GM21737 (cell line): ENCODE results near the gene PCIF1.

Experiments used
- ATAC-seq: cut with Tn5 transposase; IDR thresholded peaks from one replicate; pipeline ENCODE4 v1.9.1; 2021; ENCODE audit warnings: mild to moderate bottlenecking, moderate library complexity; ENCODE audit not compliant: unreplicated experiment

PCIF1 gene

DNA sequence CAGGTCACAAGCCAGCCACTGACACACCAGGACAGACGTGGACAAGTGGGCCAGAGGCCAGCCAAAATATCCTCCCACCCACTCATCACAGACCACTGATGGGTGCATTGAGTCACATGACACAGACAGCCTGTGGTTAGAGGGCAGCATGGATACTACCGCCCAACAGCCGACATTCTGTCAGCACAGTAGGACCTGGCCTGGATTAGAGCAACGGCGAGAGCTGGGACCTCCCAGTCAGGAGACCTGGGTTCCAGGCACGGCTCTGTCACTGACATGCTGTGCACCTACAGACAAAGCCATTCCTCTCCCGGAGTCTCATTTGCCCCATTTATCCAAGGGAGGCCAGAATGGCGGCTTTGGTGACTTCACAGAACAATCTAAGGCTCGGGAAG lies 29.5 kb downstream of the PCIF1 start:
- no peak for ATAC-seq

DNA sequence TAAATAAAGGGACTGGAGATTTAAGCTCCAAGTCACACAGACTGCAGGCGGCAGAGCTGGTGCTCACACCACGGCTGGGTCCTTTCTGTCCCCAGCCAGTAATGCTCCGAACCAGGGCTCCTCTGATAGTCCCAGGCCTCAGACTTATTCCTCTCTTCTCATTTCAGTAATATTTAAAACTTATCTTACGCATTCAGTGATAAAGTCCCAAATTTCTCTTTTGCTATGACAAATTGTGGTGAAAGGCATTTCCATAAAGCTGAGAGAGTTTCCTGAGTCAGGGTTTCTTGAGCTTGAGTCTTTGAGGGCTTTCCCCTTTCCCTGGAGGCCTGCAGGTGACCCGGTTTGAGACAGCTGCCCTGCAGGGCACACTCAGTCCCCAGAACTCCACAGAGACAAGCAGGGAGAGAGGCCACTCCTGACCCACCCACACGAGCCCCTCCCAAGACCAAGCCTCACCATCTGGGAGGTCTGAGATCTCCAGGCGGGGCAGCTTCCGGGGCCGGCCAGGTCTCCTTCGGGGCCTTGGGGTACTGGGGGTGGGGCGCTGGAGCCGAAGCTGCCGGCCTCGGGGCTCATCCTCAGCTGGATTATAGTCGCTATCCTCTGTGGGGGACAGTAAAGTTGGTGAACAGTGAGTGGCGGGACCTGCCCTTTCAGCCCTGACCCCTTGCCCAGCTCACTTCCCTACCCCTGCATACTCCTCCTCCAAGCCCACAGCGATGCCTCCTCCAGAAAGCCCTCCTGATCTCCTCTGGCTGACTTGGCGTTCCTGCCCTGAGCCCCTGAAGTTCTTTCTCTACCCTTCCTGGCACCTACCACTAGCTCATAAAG lies 30.9 kb downstream of the PCIF1 start:
- ATAC-seq, result no peak

DNA sequence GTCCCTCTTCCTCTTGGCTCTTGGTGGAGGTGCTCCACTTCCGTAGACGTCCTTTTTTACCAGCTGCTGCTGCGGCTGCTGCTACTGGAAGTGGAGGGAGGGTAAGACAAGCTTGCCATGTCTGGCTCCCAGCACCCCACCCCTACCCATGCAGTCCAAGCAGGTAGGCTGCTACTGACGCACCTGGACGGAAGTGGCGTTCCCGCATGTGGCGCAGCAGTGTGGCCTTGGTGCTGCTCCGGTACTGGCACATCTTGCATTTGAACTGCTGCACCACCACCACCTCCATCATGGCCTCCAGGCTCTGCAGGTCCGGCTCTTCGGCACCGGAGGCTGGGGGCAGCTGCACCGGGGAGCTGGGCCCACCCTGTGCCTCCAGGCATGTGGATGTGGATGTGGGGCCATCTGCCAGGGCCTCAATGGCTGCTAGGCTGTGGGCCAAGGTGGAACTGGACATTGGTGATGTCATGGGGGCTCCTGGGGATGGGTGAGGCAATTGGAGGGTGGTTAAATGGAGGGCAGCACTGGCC lies 33.1 kb downstream of the PCIF1 start:
- ATAC-seq, result no peak

DNA sequence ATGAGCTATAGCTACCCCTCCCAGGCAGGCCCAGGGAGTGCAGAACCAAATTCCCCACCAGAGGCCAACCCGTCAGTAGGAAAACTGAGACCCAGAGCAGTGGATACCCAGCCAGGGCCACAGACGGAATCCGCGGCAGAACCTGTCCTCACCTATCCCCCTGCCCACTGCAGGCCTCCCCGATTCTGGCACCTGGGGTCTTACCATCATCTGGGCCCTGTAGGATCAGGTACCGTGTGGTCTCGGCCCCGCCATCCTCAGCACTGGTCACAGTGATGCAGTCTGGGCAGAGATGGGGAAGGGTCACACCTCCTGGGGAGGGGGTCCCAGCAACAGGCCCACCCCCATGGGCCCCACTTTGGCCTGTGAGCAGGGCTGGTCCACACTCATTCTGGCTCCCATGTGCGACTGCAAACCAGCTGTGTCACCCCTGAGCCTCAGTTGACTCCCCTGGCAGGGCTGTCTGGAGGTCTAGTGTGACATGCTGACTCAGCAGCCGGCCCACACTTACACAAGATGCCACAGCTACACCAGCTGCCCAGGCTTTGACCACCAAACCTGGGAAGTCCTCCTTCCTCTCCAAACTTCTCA lies 33.7 kb downstream of the PCIF1 start:
- no peak for ATAC-seq

DNA sequence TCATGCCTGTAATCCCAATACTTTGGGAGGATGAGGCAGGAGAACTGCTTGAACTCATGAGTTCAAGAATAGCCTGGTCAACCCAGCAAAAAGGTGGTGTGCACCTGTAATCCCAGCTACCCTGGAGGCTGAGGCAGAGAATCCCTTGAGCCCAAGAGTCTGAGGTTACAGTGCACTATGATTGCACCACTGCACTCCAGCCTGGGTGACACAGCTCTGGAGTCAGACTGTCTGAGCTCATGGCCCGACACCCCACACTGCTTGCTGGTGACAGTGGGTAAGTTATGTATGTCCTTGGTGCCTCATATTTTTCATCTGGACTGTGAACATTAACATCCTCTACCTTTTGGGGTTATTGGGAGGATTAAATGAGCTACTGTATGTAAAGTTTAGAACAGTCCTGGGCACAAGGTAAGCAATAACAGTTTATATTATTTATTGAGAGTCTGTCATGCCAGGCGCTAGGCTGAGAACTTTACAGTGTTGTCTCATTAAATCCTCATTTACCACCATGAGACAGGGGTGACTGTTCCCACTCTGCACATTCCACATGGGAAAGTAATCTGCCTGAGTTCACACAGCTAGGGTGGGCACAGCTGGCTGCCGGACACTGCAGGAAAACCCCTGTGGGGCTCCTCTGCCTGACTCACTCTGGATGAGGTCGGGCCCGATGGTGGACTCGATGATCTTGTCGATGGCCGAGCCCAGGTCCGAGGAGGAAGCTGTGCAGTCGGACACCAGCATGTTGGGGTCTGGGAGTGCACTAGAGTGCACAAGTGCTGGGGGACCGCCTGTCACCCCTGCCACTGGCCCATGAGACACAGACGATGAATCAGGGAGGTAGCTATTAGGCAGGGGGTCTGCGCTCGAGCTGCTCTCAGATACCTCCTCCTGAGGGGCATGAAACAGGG lies 34.6 kb downstream of the PCIF1 start:
- no peak for ATAC-seq

DNA sequence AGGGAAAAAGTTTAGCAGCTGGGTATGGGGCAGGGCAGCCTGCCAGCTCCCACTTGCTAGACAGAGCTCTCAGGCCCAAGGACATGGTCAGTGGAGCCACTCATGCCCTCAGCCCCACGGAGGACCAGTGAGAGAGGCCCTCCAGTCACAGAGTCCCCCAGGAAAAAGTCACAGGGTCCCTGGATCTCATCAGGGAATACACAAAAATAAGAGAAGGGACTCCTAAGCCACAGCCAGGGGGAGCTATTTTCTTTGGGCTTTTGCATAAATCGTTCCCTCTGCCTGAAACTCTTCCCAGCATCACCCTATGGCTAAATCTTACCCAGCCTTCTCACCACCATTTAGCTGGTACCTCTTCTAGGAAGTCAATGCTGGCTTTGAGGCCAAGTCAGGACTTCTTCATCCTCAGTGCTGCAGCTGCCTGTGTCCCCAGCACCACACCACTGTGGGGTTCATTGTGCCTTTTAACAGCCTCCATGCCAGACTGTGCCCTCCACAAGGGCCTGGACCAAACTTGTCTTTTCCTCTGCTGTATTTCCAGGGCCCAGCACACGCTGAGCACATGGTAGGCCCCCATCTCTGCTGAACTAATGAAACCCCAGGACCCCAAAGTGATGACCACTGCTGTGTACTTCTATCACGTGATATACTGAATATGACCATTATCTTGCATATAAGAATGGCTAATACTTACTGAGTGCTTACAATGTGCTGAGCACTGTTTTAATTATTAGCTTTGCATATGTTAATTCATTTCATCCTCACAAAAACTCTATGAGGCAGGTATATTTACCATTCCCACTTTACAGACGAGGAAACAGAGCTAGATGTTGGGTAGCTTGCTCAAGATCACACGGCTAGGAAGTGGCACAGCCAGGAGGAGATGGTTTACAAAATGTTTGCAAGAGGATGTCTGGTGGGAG lies 35.5 kb downstream of the PCIF1 start:
- ATAC-seq, result no peak

DNA sequence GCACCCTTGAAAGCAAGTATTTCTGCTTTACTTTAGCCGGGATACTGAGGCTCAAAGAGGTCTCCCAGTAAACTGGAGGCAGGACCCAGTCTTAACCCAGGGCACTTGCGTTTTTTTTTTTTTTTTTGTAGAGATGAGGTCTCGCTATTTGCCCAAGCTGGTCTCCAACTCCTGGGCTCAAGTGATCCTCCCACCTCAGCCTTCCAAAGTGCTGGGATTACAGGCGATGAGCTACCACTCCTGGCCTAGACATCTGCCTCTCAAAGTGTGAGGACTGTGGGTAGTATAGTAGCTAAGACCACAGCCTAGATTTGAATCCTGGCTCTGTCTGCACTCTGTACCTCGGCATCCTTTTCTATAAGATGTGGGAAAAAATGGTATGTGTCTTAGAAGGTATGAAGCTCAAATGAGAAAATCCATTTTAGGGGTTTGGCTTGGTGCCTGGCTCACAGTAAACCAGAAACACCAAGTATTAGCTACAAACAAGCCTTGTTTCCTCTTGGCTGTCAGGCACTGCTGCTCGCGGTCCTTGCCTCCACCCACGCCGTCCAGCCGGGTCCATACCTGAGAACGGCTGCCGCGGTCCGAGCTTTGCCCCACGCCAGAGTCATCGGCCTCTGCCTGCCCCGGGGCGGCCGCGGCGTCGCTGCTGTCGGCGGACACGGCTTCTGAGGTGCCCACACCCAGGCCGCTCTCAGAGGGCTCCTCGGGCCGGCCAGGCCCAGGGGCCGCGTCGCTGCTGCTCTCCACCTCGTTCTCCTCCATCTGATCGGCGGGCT lies 36.4 kb downstream of the PCIF1 start:
- peak; percentile 3 for ATAC-seq

DNA sequence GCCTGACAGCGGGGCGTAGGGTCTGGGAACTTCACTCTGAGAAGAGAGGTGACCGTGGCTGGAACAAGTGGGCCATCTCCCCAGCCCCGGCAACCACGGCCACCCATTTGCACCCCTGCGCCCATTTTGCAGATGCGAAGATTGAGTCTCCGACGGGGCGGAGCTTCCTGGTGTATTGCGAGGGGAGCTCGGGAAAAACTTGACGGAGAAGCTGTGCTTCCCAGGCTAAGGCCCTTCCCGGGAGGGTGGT lies 36.9 kb downstream of the PCIF1 start:
- ATAC-seq, result peak; percentile 5

DNA sequence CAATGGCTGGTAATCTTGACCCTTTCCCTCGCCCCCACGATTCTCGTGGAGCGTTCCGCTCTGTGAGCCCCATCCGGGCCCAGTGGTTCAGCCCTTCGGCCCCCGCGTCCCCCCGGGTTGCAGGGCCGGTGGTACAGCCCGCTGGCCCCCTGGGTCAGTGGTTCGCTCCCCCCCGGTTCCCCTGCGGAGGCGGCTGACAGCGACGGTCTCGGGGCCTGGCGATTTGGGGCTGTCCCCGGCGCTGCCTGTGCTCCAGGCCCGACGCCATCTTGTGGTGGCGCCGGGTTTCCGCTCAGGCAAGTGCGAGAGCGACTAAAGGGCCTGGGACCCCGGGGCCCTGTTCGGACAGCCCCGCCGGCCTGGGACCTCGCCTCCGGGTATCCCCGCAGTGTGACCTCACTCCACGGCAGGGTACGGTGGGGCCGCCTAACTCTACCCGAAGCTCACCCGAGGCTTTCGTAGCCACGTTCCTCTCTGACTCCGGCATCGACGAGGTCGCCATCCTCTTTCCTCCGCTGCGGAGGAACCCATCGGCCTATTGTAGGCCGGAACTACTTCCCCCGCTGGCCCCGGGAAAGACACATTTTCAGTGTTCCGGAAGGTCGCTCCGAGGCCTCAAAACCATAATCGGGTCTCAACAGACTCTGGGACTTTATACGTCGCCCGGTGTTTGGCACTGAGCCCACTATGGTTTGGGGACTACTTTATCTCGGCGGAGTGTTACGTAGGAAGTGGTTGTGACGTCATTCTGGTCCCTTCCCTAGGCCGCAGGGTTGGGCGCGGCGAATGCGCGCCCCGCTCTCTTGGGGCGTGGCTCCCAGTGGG lies 37.4 kb downstream of the PCIF1 start, which contains the start of gene ZNF335:
ZNF335 (minus strand) TSS at position 529 of the 825 bp plus-strand sequence. CDS start 793 bp downstream, outside the sequence.
- peak; percentile 49 for ATAC-seq

DNA sequence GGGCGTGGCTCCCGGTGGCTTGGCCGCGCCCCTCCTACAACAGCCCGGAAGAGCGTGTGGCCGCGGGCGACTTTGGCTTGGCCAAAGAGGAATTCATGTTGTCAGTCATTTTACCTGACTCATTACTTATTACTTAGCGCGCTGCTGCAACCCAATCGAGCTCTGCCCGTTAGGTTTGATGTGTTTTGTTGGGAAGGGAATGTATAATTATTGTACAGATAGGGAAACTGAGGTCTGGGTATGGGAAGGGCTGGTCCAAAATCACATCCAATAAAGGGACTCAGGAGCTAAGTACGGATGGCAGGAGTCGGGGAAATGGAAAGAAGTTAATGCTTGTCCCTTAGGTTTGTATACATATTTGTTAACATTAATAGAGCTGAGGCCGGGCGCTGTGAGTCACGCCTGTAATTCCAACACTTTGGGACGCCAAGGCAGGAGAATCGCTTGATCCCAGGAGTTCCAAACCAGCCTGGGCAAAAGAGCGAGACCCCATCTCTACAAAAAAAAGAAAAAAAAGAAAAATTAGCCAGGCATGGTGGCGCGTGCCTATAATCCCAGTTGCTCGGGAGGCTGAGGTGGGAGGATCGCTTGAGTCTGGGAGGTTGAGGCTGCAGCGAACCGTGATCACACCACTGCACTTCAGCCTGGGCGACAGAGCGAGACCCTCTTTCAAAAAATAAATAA lies 38.2 kb downstream of the PCIF1 start:
- ATAC-seq, result peak; percentile 75

DNA sequence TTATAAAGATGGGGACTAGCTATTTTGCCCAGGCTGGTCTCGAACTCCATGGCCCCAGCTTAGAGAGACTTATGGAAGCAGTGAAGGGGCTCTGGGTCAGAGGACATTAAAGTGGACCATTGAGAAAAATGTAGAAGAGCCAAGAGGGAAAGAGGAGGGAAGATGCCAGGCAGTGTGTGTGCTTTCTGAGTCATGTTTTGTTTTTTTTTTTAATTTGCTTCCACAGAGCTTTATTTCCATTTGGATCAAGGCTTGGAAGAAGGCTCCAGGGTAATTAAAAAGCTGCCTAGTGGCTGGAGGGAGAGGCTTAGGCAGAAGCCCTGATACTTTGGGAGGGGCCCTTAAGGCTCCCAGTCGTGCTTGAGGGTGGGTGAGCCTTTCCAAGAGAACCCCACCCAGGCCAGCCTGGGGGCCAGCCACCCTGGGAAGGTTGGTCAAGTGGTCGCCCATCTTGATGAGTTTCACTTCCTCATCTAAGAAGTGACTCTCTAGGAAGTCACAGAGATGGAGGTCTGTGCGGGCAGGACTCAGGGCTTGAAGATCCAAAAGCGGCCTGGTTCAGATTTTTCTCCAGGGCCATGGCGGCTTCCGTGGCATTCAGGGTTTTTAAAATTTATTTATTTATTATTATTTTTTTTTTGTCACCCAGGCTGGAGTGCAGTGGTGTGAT lies 40.5 kb downstream of the PCIF1 start:
- ATAC-seq, result no peak

DNA sequence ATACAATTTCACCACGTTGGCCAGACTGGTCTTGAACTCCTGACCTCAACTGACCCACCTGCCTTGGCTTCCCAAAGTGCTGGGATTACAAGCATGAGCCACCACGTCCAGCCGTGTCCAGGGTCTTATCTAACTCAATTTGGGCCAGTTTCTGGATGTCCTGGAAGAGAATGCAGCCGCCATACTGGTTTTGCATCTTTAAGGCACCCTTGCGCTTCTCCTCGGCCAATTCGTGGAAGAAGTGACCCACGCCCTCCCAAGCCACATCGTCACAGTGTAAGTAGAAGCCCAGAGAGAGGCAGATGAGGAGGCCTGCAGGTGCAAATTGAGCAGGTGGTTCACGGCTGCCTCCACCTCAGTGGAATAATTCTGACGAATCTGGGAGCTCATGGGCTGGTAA lies 41.2 kb downstream of the PCIF1 start:
- no peak for ATAC-seq

DNA sequence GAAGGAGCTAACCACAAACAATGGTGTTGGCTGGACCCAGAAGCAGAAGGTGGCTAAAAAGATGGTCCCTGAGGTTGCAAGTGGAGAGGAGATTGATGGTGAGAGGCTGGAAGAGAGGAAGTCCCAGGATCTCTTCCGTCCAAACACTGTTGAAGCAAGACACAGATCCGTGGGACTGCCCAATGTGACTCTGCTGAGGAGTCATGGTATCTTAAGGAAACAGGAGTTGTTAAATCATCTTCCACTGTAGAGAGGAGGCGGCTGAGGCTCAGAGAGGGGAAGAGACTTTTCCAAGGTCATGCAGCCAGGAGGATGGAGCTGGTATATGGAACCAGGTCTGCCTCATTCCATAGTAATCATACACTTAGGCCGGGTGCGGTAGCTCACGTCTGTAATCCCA lies 41.6 kb downstream of the PCIF1 start:
- ATAC-seq, result no peak

DNA sequence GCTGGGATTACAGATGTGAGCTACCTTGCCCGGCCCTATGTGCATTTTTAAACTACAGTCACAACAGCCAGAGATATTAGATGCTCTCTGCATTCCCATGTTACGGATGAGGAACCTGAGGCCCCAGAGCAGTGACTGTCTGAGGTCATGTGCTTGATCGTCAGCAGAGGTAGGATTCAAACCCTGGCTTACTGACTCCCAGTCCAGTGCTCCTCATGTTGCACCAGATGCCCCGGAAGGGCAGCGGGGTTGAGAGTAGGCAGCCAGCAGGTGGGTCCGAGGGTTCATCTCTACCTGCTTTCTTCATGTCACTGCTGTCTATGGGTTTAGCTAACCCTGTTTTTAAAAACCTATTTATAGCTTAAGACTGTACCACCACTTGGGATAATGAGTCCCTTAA lies 46.8 kb downstream of the PCIF1 start:
- ATAC-seq, result no peak

DNA sequence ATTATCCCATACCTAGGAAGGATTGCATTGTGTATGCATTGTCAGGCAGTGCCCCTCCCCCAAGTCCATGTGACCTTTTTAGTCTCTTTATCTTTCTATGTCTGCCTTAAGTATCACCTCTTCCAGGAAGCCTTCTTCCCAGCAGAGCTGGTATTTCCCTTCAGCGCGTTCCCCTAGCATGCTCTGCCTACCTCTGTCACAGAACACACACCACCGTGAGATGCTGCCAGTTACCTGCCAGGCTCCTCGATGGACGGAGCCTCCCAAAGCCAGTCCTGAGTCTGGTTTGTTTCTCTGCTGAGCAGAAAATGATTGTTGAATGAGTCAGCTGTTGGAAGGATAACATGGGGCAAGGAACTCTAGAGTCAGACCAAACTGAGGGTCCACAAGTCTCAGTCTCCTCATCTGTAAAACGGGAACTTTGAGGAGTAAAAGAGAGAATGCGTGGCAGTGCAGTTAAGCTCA lies 48.8 kb downstream of the PCIF1 start:
- ATAC-seq, result no peak

DNA sequence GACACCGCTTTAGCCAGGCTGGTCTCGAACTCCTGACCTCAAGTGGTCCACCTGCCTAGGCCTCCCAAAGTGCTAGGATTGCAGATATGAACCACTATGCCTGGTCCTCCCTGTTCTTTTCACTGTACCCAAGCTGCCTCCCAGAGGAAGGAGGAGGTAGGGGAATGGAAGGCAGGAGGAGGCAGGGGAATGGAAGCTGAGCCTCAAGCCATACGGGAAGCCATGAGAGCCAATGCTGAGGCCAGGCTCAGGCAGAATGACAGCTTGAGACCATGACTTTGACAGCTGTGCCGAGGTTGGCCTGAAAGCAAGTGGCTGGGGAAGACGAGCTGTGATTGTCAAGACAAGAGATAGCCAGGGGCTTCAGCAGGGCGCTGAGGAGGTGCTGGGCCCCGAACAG lies 51.1 kb downstream of the PCIF1 start:
- no peak for ATAC-seq

DNA sequence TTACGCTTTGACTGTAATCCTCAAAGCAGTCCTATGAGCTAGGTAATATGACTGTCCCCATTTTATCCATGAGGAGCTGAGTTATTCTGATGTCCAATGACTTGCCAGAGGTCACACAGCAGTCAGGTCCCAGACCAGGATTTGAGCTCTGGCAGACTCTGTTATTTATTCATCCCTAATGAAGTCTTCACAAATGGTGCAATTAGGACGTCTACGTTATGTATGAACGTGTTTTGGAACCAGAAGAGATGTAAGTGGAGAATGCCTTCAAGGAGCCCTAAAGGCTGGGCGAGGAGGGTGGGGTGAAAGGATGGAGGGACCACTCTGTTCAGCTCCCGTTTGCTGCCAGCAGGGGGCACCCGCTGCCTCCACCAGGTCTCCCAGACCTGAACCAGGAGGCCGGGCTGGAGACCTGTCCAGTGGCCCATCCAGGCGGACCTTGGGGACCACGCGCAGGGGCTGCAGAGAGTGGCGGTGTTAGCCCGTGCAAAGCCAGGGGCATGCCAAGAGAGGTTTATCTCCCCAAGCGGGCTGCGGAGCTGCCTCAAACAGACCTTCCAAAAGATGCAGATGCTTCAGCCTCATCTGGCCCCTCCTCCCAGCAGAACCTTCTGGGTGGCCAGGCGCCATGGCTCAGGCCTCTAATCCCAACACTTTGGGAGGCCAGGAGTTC lies 52.8 kb downstream of the PCIF1 start:
- ATAC-seq, result no peak
